Stimulated activated CD4-positive, alpha-beta T cell treated with anti-CD3 and anti-CD28 coated beads, Interleukin-12 subunit alpha, Interleukin-12 subunit beta, amount 100 ng/mL, for 24 hours (primary cell): Measurements from ENCODE around the gene NCOA6.
A peak's percentile ranks its signal among the peaks of the same experiment; 100 is the strongest.
"Not testable (repeated sequence)": the region's sequence is repeated elsewhere in the genome, so short reads cannot be mapped to it uniquely, and the experiment has no call there.

ENCODE experiments used
- DNase-seq, 2 experiments: peaks; one replicate each; pipeline ENCODE4 v3.0.0-alpha.2; 2020; ENCODE audit warnings: low read depth in 2 of 2

The NCOA6 gene

GRCh38 chr20:34720266-34720665, 105.2 kb downstream of the NCOA6 start:
- DNase-seq = no peak

GRCh38 chr20:34719242-34720017, 106.0 kb downstream of the NCOA6 start:
- not testable (repeated sequence) for DNase-seq

DNA sequence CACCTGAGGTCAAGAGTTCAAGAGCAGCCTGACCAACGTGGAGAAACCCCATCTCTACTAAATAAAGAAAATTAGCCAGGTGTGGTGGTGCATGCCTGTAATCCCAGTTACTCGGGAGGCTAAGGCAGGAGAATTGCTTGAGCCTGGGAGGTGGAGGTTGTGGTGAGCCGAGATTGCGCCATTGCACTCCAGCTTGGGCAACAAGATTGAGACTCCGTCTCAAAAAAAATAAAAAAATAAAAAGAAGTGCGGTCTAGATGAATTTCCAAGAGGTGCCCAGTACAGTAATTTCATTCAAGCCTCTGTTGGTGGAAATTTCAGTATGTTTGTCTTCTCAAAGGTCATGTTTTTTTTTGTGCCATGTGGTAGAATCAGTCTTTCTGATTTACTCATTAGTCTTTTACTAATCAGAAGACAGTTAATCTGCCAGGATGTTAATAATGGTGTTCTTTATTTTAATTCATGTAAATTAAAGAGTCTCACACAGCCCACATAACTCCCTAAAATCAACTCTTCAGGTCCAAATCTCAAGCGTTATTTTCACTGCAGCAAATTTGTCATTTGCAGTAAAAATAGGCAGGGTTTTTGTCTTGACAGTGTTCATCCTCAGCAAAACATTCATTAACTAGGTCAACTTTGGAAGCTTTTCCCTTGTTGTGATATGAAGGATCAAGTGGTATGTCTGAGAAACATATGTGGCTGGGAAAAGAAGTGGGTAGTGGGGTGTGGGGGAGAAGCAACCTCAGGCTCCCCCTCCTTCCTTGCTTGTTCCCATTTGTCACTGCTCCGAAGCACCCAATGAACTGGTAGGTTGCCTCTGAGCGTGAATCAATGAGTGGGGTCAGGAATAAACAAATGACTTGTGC, 108.0 kb downstream of the NCOA6 start:
- no peak for DNase-seq

- no peak for DNase-seq
These were observed 108.6 kb downstream of the NCOA6 start for GRCh38 chr20:34716921-34717229.

DNA sequence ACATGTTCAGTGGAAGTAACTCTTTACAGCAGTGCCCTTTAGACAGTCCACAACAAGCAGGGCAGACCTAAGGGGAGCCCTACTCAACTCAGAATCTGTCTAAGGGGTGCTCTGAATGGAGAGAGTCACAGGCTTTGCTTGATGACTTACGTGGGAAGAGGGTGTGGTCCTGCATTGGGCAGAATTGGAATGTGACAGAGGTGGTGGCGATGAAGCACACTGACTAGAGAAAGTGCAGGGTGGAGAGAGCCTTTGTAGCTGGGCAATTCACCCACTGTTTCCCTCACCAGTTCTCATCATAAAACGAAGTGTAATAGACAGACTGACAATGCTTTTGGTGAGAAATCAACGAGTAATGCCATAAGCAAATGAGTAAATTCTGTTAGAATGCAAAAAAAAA, 110.1 kb downstream of the NCOA6 start:
- no peak for DNase-seq

DNA sequence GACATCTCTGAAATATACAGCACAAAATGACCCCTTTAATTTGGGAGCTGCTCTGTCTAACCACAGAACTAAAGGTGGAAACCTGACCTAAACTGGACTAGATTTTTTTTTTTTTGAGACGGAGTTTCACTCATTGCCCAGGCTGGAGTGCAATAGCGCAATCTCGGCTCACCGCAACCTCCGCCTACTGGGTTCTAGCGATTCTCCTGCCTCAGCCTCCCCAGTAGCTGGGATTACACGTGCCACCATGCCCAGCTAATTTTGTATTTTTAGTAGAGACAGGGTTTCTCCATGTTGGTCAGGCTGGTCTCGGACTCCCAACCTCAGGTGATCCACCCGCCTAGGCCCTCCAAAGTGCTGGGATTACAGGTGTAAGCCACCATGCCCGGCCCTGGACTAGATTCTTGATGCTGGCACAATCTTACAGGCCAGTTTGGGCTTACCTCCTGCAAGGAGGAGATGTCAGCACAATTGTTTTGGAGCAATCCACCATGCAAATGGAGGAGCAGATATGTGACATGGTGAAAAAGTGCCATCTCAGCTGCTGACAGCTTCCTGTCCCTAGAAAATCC, 111.4 kb downstream of the NCOA6 start:
- not testable (repeated sequence) for DNase-seq

- no peak for DNase-seq
These were observed 112.1 kb downstream of the NCOA6 start for GRCh38 chr20:34713194-34713943.

GRCh38 chr20:34712525-34713192, 112.8 kb downstream of the NCOA6 start:
- no peak for DNase-seq

GRCh38 chr20:34711813-34712430, 113.5 kb downstream of the NCOA6 start:
- no peak for DNase-seq

- no peak for DNase-seq
These were observed 114.4 kb downstream of the NCOA6 start for GRCh38 chr20:34710861-34711574.

DNA sequence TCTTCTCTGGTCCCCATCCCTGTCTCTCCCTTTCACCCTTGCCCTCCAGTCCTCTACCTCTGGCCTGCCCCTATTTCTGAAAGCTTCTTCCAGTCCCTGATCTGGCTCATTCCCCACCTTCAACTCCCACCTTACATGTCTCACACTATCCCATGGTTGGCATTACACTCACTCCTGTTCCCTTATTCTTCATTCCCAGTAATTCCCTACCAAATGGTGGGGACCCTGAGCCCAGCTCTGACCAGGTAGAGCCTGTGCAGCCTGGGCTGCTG, 114.9 kb downstream of the NCOA6 start:
- DNase-seq = no peak

DNA sequence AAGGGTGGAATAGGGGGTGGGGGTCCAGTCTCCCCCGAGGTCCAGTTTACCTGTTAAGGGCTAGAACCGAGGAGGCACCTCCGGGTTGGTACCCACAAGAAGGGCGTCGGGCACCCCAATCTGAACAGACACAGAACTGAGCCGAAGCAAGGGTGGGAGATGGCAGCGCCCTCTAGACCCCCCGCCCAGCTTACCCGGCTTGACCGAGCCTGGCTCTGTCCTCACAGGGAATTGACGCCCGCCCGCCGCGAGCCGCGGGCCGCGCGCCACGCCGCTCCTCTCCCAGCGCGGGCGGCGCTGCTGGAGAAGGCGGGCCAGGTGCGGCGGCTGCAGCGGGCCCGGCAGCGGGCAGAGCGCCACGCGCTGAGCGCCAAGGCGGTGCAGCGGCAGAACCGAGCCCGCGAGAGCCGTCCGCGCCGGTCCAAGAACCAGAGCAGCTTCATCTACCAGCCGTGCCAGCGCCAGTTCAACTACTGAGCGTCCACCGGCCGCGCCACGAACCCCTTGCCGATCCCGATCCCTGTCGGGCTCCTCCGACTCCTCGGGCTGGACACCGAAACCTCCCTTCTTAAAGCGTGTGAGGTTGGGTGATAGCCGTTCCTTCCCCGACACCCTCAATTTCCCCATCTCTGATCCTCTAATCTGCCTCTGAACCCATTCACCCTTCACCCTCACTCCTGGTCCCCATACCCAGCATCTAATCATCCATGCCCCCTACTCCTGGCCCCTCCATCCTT, 115.5 kb downstream of the NCOA6 start:
- peak in 1 of 2 experiments; percentile 55 for DNase-seq

GRCh38 chr20:34709044-34709830, 116.2 kb downstream of the NCOA6 start:
- DNase-seq = peak; percentile 57 to 78

GRCh38 chr20:34708621-34709043, 116.8 kb downstream of the NCOA6 start:
- peak in 1 of 2 experiments; percentile 35 for DNase-seq

DNA sequence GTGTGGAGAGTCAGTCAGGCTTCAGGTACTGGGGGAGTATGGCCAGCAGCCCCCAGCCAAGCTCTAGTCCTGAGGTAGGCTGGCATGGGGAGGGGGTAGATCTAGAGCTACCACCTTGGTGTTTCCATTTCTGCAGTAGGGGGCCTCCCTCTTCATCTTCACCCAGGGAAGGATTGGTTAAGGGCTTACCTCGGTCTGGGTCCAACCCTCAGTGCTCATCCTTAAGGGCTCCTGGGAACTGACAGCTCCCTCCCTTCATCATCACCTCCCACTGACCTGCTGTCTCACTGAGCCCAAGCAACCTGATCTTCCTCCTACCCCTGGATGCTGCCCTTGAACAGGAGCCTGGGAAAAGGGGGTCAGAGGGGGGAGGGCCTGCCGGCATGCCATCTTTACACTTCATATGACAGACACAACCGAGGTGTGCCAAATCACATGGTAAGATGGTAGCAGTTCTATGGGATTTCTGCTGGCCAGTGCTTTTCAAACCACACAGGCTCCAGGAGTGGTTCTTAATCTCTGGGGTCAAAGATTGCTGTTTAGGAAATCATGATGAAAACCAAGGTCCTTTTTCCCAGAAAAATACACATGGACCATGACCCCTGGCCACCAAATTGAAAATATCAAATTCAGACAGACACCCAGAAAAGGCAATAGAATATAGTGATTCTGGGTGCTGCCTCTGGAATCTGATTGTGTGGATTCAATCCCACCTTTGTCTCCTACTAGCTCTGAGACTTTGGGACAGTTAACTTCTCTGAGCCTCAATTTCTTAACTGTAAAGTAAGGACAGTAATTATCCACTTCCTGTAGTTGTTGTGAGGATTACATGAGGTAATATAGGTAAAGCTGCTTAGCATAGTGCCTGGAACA, 118.3 kb downstream of the NCOA6 start:
- DNase-seq = no peak

- DNase-seq = no peak
These were observed 119.1 kb downstream of the NCOA6 start for GRCh38 chr20:34706302-34706875.

GRCh38 chr20:34705397-34706301, 119.8 kb downstream of the NCOA6 start:
- DNase-seq = no peak
